Suprapubic skin (tissue), 4 donors: Measurements from ENCODE around the gene CABP4.

Experiments
- EP300 ChIP-seq: sonication (generic); formaldehyde crosslinking; IDR thresholded peaks from one replicate; pipeline ENCODE4 v1.6.1; 2017; ENCODE audit warnings: antibody characterized with exemption
- POLR2A ChIP-seq, 2 donors: fragments of 450-650 bp; IDR thresholded peaks; one replicate each; pipeline ENCODE4 v1.6.1; 2017; ENCODE audit warnings: antibody characterized with exemption in 2 of 2, mild to moderate bottlenecking in 2 of 2, moderate library complexity in 2 of 2
- POLR2AphosphoS5 ChIP-seq, 3 donors: sonication (generic); formaldehyde crosslinking; IDR thresholded peaks; one replicate each; pipeline ENCODE4 v1.6.1; 2017; ENCODE audit warnings: antibody characterized with exemption in 3 of 3
- TF ChIP-seq, protein P1 (sequence below), 2 donors: fragments of 200-600 bp in 1 of 2; fragments of 450-650 bp in 1 of 2; sonication (generic) in 1 of 2; IDR thresholded peaks; one replicate each; pipeline ENCODE4 v1.5.1; 2016 to 2019; ENCODE audit warnings: antibody characterized with exemption in 2 of 2, mild to moderate bottlenecking in 1 of 2, moderate library complexity in 1 of 2

DNA sequence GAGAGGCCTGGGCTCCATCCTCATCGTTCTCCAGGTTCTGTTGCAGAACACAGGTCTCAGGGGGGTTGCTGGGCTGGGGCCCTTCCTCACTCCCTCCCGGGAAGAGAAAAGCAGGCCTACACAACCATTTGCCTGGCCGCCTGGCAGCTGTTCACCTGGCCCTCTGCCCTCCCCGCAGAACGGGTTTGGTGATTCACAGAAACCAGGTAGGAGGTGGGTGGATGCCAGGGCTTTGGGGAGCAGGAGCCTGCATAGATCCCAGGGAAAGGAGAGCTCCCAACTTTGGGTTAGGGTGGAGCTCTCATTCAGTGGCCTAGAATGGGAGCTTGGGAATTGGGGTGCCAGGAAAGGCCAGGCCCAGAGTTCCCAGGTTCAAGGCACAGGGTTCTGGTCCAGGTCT lies 12.9 kb downstream of the CABP4 start:
- TF ChIP-seq, protein P1, sequence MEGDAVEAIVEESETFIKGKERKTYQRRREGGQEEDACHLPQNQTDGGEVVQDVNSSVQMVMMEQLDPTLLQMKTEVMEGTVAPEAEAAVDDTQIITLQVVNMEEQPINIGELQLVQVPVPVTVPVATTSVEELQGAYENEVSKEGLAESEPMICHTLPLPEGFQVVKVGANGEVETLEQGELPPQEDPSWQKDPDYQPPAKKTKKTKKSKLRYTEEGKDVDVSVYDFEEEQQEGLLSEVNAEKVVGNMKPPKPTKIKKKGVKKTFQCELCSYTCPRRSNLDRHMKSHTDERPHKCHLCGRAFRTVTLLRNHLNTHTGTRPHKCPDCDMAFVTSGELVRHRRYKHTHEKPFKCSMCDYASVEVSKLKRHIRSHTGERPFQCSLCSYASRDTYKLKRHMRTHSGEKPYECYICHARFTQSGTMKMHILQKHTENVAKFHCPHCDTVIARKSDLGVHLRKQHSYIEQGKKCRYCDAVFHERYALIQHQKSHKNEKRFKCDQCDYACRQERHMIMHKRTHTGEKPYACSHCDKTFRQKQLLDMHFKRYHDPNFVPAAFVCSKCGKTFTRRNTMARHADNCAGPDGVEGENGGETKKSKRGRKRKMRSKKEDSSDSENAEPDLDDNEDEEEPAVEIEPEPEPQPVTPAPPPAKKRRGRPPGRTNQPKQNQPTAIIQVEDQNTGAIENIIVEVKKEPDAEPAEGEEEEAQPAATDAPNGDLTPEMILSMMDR (IDR thresholded peaks at IDR 0.05) = no peak
- TF ChIP-seq POLR2A (IDR thresholded peaks at IDR 0.05) (no peak), POLR2AphosphoS5 (IDR thresholded peaks at IDR 0.05) (peak in 2 of 3 donors; percentile 23 to 27), EP300 (no peak)
